ENCODE results near the gene EVA1B.

Gene EVA1B

DNA sequence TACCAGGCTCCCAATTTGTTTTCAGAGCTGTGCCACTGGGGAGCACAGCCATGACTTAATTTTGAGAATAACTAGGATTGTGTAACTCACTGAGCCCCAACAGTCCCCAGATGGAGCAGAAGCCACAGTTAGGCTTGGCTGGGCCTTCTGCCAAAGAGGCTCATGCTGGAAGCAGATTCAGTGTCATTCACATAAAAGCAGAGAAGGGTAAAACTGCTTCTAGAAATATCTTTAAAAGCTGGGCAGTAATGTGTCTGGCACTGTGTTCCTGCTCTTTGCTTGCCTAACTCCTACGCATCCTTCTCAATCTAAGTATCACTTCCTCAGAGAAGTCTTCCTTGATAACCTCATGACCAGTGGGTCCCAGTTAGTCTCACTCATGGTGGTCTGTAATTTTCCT is 41.9 kb upstream of the EVA1B start:
- DNase-seq (ENCODE audit: insufficient read length, low spot score) = no peak
- no peak for FAIRE-seq
- TF ChIP-seq, protein P1, sequence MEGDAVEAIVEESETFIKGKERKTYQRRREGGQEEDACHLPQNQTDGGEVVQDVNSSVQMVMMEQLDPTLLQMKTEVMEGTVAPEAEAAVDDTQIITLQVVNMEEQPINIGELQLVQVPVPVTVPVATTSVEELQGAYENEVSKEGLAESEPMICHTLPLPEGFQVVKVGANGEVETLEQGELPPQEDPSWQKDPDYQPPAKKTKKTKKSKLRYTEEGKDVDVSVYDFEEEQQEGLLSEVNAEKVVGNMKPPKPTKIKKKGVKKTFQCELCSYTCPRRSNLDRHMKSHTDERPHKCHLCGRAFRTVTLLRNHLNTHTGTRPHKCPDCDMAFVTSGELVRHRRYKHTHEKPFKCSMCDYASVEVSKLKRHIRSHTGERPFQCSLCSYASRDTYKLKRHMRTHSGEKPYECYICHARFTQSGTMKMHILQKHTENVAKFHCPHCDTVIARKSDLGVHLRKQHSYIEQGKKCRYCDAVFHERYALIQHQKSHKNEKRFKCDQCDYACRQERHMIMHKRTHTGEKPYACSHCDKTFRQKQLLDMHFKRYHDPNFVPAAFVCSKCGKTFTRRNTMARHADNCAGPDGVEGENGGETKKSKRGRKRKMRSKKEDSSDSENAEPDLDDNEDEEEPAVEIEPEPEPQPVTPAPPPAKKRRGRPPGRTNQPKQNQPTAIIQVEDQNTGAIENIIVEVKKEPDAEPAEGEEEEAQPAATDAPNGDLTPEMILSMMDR (IDR thresholded peaks at IDR 0.05; ENCODE audit: insufficient read depth, missing control alignments) = no peak

DNA sequence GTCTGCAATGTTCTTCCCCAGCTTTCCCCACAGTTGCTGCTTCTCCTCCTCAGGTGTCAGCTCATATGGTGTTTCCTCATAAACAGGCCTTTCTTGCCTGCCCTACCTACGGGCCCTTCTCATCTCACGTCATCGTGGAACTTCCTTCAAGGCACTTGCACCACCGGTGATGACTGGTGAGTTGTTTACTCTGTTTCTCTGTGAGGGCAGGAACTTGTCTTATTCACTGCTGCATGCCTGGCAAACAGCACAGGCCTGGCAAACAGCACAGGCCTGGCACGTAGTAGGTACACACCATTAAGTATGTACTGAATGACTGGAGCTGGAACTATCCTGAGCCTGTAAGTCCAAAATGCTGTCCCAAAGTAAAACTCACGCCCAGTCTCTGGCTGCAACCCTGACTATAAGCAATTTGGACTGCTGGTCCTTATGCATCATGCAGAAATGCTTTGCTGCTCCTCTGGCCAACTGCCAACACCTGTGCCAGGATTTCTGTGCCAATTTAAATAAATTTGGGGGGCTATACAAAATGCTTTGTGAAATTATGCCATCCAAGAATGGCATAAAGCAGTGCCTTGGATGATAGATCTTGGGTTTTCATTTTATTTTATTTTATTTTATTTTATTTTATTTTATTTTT is 36.6 kb upstream of the EVA1B start:
- no peak for FAIRE-seq
- TF ChIP-seq, protein P1 (IDR thresholded peaks at IDR 0.05; ENCODE audit: insufficient read depth, missing control alignments) = no peak
- no peak for DNase-seq (ENCODE audit: insufficient read length, low spot score)

DNA sequence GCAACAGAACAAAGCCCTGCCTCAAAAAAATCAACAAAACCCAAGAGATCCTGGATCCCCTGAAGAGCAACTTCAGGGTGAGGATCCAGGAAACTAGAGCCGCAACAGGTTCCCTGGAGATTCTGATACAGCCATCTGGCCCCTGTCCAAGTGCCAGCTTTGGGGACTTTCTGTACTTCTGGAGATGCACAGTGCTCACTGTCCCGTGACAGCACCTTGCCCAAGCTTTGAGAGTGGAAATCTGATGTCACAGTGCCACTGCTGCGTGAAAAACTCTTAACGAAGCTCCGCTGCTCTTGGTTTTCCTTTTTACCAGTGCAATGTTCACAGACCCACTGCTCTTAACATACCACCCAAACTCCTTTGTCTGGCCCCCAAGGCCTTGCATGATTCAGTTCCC is 35.9 kb upstream of the EVA1B start:
- no peak for DNase-seq (ENCODE audit: insufficient read length, low spot score)
- FAIRE-seq = no peak
- TF ChIP-seq, protein P1 (IDR thresholded peaks at IDR 0.05; ENCODE audit: insufficient read depth, missing control alignments) = no peak

DNA sequence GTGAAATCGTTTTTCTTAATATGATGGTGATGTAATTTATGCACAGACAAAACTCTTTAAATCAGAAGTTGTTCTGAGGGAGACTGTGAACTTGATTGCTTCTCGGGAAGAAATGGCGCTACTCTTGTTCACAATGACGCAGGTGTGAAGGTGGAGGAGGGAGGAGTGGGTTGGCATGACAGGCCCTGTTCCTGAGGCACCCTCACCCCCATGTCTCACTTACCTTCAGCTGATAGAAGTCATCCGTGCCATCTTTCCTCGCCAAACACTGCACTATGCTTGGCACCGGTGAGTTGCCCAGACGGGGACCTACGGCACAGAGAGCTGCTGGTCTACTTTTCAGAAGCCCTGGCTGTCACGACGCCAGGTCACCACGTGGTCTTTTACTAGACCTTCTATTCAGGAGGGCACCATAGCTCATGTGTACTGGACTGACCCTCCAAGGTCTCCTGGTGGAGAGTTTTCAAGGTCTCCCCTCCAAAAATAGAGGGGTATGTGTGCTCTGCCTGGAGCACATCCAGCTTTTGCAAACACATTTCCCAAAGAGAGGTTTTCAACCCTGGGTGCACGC is 35.2 kb upstream of the EVA1B start:
- FAIRE-seq (no peak), DNase-seq (ENCODE audit: insufficient read length, low spot score) (no peak)
- TF ChIP-seq, protein P1 (IDR thresholded peaks at IDR 0.05; ENCODE audit: insufficient read depth, missing control alignments) = no peak

DNA sequence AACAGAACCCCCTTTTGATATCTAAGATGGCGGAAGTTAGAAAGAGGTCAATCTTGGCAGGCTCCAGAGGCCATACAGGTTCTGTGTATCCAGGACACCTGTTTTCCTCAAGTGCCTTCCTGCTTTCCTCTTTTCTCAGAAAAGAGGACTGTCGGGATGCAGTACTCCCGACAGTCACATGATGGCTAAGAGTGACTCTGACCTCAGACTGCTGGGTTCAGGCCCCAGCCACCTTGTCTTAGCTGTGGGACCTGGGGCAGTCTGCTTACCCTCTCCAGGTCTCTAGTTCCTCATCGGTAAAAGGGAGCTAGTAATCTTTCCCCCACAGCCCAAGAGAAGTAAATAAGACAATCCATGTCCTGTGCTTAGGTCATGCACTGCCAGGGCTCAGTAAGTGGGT is 32.4 kb upstream of the EVA1B start:
- TF ChIP-seq, protein P1 (IDR thresholded peaks at IDR 0.05; ENCODE audit: insufficient read depth, missing control alignments) = no peak
- no peak for FAIRE-seq
- DNase-seq (ENCODE audit: insufficient read length, low spot score) = no peak

DNA sequence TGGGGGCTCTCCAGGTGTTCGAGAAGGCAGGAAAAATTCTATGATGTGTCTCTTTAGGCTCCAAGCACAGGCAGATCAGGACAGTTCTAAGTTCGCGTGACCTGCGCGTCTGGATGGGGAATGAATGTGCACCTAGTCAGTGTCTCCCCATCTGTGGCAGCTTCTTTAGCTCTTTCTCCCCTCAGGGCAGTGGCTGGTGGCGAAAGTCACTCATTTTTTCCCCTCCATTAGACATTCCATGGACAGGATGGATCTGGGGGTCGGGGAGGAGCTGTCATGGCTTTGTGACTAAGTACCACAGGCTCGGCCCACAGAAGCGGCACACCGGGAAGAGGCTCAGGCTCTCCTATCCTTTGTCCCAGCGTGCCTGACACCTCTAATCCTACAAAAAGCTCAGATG is 31.0 kb upstream of the EVA1B start:
- FAIRE-seq (no peak), DNase-seq (ENCODE audit: insufficient read length, low spot score) (no peak)
- TF ChIP-seq, protein P1 (IDR thresholded peaks at IDR 0.05; ENCODE audit: insufficient read depth, missing control alignments) = no peak

Measured in D721Med (cell line).